NB4 (cell line): ENCODE data around the gene LBHD2.

ENCODE experiments used
- DNase-seq: peaks from one replicate; pipeline ENCODE4 v3.0.0; 2010; ENCODE audit warnings: low read depth
- H3K4me3 ChIP-seq: one replicate; pipeline ENCODE4 v1.5.1; 2011; ENCODE audit warnings: mild to moderate bottlenecking, low read depth, low read length, moderate library complexity
- MYC ChIP-seq: IDR thresholded peaks from 2 replicates; pipeline ENCODE4 v1.6.1; 2011; ENCODE audit warnings: low read depth, low read length
- POLR2A ChIP-seq: IDR thresholded peaks from 2 replicates; pipeline ENCODE4 v1.6.1; 2011; ENCODE audit warnings: mild to moderate bottlenecking; ENCODE audit not compliant: insufficient read length; ENCODE audit errors: extremely low read depth
- TF ChIP-seq, protein P1 (sequence below): IDR thresholded peaks from 2 replicates; pipeline ENCODE4 v1.6.1; 2011; ENCODE audit warnings: low read depth, low read length
- TF ChIP-seq, protein P2 (sequence below): IDR thresholded peaks from one replicate; pipeline ENCODE4 v1.5.1; 2012; ENCODE audit warnings: low read depth, low read length

Gene LBHD2

DNA sequence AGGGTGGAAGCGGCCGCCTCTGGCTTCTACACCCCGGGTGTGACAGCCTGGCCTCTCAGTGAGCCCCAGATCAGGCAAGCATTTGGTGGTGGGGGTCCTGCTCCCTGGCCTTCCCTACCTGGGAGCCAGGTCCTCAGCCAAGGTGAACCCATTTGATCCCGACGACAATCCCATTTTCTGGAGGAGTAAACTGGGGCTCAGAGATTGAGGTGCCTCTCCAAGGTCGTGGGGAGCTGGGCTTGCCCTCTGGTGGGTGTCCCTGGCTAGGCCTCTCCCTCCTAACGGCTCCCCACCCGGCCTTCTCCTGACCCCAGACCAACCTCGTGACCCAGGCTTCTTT lies 7.8 kb downstream of the LBHD2 start:
- TF ChIP-seq, protein P1, sequence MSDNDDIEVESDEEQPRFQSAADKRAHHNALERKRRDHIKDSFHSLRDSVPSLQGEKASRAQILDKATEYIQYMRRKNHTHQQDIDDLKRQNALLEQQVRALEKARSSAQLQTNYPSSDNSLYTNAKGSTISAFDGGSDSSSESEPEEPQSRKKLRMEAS = no peak
- TF ChIP-seq, protein P2, sequence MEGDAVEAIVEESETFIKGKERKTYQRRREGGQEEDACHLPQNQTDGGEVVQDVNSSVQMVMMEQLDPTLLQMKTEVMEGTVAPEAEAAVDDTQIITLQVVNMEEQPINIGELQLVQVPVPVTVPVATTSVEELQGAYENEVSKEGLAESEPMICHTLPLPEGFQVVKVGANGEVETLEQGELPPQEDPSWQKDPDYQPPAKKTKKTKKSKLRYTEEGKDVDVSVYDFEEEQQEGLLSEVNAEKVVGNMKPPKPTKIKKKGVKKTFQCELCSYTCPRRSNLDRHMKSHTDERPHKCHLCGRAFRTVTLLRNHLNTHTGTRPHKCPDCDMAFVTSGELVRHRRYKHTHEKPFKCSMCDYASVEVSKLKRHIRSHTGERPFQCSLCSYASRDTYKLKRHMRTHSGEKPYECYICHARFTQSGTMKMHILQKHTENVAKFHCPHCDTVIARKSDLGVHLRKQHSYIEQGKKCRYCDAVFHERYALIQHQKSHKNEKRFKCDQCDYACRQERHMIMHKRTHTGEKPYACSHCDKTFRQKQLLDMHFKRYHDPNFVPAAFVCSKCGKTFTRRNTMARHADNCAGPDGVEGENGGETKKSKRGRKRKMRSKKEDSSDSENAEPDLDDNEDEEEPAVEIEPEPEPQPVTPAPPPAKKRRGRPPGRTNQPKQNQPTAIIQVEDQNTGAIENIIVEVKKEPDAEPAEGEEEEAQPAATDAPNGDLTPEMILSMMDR = no peak
- TF ChIP-seq POLR2A (no peak), MYC (no peak)
- no peak for DNase-seq
- peak overlapping the region; percentile 11 for H3K4me3 ChIP-seq

DNA sequence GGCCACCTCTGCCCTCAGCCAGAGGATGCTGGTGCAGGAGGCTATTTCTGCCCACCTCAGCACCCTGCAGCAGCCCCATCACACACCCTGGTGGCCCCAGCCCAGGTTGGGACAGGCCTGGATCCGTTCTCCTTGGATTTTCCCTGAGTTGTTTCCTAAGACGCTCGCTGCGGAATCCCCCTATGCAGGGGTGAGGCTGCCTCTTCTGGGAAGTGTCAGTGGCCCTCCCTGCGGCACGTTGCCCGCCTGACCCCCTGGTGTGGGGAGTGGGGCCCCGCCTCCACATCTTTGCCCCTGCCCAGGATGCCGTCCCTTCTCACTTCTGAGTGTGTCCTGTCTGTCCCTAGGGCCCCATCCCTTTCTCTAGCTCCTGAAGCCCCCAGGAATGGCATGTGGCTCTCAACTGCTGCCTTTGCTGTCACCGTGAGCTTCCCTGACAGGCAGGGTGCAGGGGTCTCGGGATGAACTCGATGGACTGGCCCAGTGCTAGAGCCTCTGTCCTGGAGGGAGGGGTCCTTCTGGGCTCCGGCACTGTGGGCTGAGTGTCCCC lies 9.9 kb downstream of the LBHD2 start:
- TF ChIP-seq POLR2A (no peak), MYC (no peak)
- TF ChIP-seq, protein P2 = no peak
- TF ChIP-seq, protein P1 = no peak
- no peak for DNase-seq
- H3K4me3 ChIP-seq = no peak overlapping the region

DNA sequence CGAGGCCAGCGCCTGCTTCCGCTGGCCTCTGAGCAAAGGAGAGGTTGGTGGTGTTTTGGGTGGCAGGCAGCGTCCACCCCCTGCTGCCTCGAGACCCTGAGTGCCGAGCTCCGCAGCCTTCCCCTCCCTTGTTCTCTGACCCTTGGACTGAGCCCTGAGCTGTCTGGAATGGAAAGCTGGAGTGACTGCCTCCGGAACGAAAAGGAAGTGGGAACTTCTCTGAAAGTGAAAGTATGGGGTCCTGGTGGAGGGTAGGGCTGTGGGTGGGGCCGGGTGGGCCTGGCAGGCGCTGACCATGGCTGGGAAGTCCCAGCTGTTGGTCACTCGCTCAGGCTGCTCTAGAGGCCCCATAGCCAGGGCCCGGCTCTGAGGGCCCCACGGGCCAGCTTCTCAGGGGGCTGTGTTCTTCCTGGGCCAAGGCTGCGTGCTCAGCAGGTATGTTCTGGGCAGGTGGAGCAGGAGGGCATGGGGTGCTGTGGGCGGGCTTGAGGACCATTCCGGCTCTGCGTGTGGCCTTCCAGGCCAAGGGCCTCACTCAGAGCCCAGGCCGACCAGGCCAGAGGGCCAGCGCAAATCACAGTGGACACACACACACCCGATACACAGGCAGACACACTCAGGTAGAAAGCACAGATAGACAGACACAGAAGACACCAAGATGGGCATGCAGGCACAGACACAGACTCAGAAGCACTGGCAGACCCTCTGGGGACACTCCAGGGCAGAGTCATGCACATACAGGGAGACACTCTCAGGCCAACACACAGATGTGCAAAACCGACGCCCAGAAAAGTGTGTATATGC lies 10.6 kb downstream of the LBHD2 start, which contains the start of gene EXOC3L4:
EXOC3L4 (plus strand) TSS at position 320 of the 804 bp plus-strand sequence. CDS start 5,495 bp downstream, outside the sequence.
- TF ChIP-seq, protein P2 = no peak
- TF ChIP-seq POLR2A = no peak
- TF ChIP-seq, protein P1 = no peak
- no peak for TF ChIP-seq MYC
- DNase-seq = no peak

DNA sequence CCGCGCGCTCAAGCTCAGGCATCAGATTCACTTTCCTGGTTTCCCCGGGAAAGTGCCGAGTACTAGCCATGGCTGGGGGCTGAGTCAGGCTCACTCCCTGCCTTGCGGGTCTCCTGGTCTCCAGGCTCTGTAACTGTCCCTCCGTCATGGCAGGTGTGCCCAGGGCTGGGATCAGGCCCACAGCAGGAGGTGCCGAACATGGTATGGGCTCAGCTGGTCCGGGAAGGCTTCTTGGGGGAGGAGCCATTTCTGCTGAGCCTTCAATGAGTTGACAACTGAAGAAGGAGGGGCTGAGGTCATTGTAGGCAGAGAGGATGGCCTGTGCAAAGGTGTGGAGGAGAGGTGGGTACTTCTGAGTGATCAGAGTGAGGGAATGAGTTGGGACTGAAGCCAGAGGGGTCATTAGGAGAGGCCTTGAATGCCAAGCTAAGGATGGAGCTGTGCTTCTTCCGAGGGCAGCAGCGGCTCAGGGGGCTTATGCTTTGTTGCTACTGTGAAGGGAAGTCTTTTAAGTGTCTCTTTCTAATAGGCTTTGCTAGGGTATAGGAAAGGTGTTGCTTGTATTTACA lies 11.3 kb downstream of the LBHD2 start:
- TF ChIP-seq POLR2A (no peak), MYC (no peak)
- TF ChIP-seq, protein P2 = no peak
- TF ChIP-seq, protein P1 = no peak
- no peak overlapping the region for H3K4me3 ChIP-seq

More for the DNA sequence above, 10.6 kb downstream of the LBHD2 start, which contains the start of gene EXOC3L4:
- H3K4me3 ChIP-seq = no peak within 1 kb of the TSS

DNA sequence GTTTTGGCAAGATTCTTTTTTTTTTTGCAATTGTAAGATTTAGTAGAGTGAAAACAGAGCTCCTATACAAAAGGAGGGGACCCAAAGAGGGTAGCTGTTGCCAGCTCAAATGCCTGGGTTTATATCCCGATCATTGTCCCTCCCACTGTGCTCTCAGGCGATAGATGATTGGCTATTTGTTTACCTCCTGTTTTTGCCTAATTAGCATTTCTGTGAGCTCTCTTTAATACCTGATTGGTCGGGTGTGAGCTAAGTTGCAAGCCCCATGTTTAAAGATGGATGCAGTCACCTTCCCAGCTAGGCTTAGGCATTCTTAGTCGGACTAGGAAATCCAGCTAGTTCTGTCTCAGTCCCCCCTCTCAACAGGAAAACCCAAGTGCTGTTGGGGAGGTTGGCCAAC lies 12.4 kb downstream of the LBHD2 start:
- H3K4me3 ChIP-seq = no peak overlapping the region
- DNase-seq = no peak
- TF ChIP-seq POLR2A (no peak), MYC (no peak)
- TF ChIP-seq, protein P1 = no peak
- TF ChIP-seq, protein P2 = no peak

More for the DNA sequence above, 11.3 kb downstream of the LBHD2 start:
- no peak for DNase-seq
